Upper lobe of right lung (tissue), 1 donor: ENCODE results near the gene TWIST2. TPM values are rescaled to one million over a fixed set of nuclear protein-coding genes. Genes with fewer than 3 reads are reported as not detected.

ENCODE experiments used
- ATAC-seq: fragments of 200-7000 bp; cut with Tn5 transposase; one replicate; pipeline ENCODE4 v1.9.1; 2020; ENCODE audit warnings: mild to moderate bottlenecking, moderate library complexity
- DNase-seq: peaks from one replicate; pipeline ENCODE4 v3.0.0-alpha.2; 2020
- H3K27ac ChIP-seq: fragments of 200-600 bp; one replicate; pipeline ENCODE4 v1.8.0; 2022
- H3K27me3 ChIP-seq: fragments of 200-600 bp; one replicate; pipeline ENCODE4 v1.8.0; 2022; ENCODE audit warnings: mild to moderate bottlenecking
- H3K36me3 ChIP-seq: fragments of 200-600 bp; one replicate; pipeline ENCODE4 v1.8.0; 2022
- H3K4me1 ChIP-seq: fragments of 200-600 bp; one replicate; pipeline ENCODE4 v1.8.0; 2022
- H3K4me3 ChIP-seq: fragments of 200-600 bp; one replicate; pipeline ENCODE4 v1.8.0; 2022; ENCODE audit warnings: mild to moderate bottlenecking
- H3K9me3 ChIP-seq: fragments of 200-600 bp; one replicate; pipeline ENCODE4 v1.8.0; 2022
- CTCF ChIP-seq: fragments of 200-600 bp; IDR thresholded peaks from one replicate; pipeline ENCODE4 v1.8.0; 2022; ENCODE audit warnings: antibody characterized with exemption
- intact Hi-C: fragments of 100-400 bp; cut with DNase I; formaldehyde crosslinking; loops from one replicate; pipeline ENCODE4 v1.11.0; 2022
- total RNA-seq: library from RNA; stranded (reverse); fragmentation: NEBNext Ultra II Directional; extraction: Animal tissue kit (Norgen Biotek cat#: 25700); gene quantifications from one replicate; pipeline ENCODE4 v1.2.1, GENCODE V29; 2021
- donor health status: DM: no; HTN: yes; CAD: no; lungs with severe emphysema.

The TWIST2 gene
- total RNA-seq, 1 donor from 2014 or later, result 12.2 TPM

- no peak for TF ChIP-seq CTCF
- ATAC-seq, result peak; percentile 50
- Histone ChIP-seq H3K4me3 (no peak overlapping the region), H3K36me3 (no peaks in the 10 kb centered on the region), H3K4me1 (peaks cover 3% of the 10 kb centered on the region), H3K27me3 (no peaks in the 10 kb centered on the region), H3K9me3 (no peaks in the 10 kb centered on the region), H3K27ac (no peak overlapping the region)
- peak; percentile 60 for DNase-seq
- intact Hi-C loops, result no loop called here
Measured at GRCh38 chr2:238947920-238948710, 100.2 kb downstream of the TWIST2 start.

- peaks cover 3% of the 10 kb centered on the region for H3K4me1 ChIP-seq
- no peak overlapping the region for H3K4me3 ChIP-seq
- H3K9me3 ChIP-seq, result no peaks in the 10 kb centered on the region
- no peak overlapping the region for H3K27ac ChIP-seq
- no peaks in the 10 kb centered on the region for H3K27me3 ChIP-seq
- ATAC-seq, result no peak
- DNase-seq, result peak; percentile 42
- no peak for TF ChIP-seq CTCF
- no peaks in the 10 kb centered on the region for H3K36me3 ChIP-seq
- intact Hi-C loops, result no loop called here
Measured at GRCh38 chr2:238948765-238949641, 101.1 kb downstream of the TWIST2 start.

DNA sequence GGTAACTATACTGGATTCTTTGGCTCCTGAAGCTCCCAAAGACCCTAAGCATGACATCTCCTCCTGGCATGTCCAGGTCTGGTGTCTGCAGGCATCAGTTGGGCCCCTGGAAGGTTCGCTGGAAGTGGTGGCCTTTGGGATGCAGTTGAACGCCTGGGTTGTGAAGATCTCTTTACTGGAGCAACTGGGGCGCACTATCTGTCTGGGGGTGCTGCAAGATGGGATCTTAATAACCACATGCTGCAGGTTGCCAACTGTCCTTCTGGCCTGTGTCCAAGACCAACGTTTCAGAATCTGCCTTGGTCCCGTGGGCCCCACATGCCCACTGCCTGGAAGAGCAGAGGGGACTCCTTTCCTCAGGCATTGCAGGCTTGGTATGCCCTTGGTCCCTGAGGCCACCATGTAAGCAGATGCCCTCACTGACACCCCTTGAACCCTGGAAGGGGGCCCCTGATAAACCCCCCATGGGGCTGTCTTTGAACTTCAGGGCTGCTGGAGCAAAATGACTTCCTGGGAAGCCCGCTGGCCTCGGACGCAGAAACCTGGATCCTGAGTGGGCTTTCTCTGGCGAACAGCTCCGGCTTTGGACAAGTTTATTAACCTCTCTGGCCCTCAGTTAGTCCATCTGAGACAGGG, 101.9 kb downstream of the TWIST2 start:
- Histone ChIP-seq H3K27me3 (peaks cover 2% of the 10 kb centered on the region), H3K4me3 (no peak overlapping the region), H3K27ac (no peak overlapping the region), H3K36me3 (no peaks in the 10 kb centered on the region), H3K9me3 (no peaks in the 10 kb centered on the region), H3K4me1 (peaks cover 3% of the 10 kb centered on the region)
- intact Hi-C loops, result no loop called here
- peak; percentile 31 for DNase-seq
- no peak for ATAC-seq
- TF ChIP-seq CTCF, result no peak

DNA sequence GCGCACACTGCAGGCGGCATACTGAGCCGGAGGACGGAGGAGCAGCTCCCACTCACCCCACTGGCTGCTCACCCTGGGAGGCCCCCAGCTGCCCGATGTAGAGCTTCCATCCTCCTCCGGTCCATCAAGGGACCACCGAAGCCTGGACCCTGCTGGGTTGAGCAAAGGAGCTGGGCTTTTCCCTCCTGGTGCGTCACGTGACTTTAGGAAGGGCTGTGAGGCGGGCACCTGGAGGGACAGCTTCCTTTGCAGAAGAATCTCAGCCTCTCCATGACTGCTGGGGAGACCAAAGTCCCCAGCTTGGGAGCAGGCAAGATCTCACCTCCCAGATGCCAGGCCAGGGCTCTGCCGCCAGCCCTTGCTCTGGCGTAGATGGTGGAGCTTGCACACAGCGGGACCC, 102.7 kb downstream of the TWIST2 start:
- intact Hi-C loops, result no loop called here
- no peaks in the 10 kb centered on the region for H3K9me3 ChIP-seq
- no peak for ATAC-seq
- H3K27me3 ChIP-seq, result peaks cover 5% of the 10 kb centered on the region
- peaks cover 3% of the 10 kb centered on the region for H3K4me1 ChIP-seq
- peak; percentile 54 for DNase-seq
- no peaks in the 10 kb centered on the region for H3K36me3 ChIP-seq
- H3K27ac ChIP-seq, result no peak overlapping the region
- no peak overlapping the region for H3K4me3 ChIP-seq
- TF ChIP-seq CTCF, result no peak

DNA sequence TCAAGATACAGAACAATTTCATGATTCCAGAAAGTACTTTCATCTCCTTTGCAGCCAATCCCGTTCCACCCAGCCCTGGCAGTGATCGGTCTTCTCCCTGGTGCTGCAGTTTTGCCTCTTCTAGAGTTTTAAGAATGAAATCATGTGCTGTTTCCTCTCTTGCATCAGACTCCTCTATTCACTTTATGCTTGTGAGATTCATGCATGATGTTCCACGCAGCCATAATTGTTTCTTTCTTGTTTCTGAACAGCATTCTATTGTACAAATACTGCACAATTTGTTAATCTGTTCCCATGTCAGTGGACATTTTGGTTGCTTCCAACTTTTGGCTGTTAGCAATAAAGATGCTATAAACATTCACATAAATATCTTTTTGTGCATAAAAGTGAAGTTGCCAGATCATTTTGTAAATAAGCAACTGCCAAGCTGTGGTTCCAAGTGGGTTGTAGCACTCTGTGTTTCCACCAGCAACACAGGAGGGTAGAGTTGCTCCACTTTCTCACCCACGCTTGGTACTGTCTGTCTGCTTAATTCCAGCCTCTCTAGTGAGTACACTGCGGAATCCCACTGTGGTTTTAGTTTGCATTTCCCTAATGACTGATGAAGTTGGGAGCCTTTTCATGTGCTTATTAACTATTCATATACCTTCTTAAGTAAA, 104.5 kb downstream of the TWIST2 start:
- no peak for TF ChIP-seq CTCF
- ATAC-seq (no peak), DNase-seq (no peak)
- H3K4me3 ChIP-seq, result no peak overlapping the region
- peaks cover 3% of the 10 kb centered on the region for H3K4me1 ChIP-seq
- no peaks in the 10 kb centered on the region for H3K9me3 ChIP-seq
- intact Hi-C loops, result no loop called here
- peaks cover 18% of the 10 kb centered on the region for H3K27me3 ChIP-seq
- no peak overlapping the region for H3K27ac ChIP-seq
- H3K36me3 ChIP-seq, result no peaks in the 10 kb centered on the region
